GM12891 (cell line): ENCODE data around the gene CDK12.

ENCODE experiments used
- POLR2AphosphoS5 ChIP-seq: IDR thresholded peaks from 2 replicates; pipeline ENCODE4 v1.6.1; 2011; ENCODE audit warnings: low read depth, low read length, control low read depth
- SPI1 ChIP-seq: IDR thresholded peaks from 2 replicates; pipeline ENCODE4 v1.6.1; 2011; ENCODE audit warnings: low read depth, low read length, control low read depth

DNA sequence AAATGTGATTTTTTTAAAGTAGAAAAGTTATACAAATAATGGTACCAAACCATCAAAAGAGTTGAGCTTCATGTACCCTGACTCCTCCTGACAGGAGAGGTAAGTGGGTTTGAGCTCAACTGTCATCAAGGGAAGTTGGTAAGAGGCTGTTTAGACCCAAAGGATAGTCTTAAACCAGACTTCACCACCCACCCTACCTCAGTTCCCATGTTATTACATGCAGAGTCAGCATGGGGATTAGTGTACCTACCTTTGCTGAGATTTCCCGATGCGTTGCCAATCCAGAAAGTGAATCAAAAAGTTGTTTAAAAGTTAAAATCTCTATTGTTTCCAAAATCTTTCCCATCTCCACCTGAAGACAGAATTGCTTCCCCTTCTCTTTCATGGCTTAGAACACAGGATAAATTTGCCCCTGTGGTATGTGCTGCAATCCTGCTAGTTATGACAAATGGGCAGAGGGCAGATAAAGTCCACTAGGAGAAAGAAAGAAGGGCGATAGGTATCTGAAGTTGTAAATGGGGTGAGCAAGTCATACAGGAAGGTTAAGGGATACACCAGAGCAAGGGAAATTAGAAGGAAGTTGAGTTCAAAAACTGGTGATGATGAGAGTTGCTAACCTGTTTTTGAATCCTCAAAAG, 73.6 kb downstream of the CDK12 start:
- TF ChIP-seq SPI1: no peak
- no peak for TF ChIP-seq POLR2AphosphoS5
